ENCODE data around the gene GFOD1.
"Not testable (repeated sequence)": the region's sequence is repeated elsewhere in the genome, so short reads cannot be mapped to it uniquely, and the experiment has no call there.

The GFOD1 gene

GRCh38 chr6:13511141-13511571 lies 23.8 kb upstream of the GFOD1 start:
- not testable (repeated sequence) for DNase-seq

DNA sequence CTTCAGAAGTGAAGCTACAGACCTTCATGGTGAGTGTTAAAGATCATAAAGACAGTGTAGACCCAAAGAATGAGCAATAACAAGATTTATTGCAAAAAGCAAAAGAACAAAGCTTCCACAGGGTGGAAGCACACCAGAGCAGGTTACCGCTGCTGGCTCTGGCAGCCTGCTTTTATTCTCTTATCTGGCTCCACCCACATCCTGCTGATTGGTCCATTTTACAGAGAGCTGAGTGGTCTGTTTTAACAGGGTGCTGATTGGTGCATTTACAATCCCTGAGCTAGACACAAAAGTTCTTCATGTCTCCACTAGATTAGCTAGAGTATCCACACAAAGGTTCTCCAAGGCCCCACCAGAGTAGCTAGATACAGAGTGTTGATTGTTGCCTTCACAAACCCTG lies 23.0 kb upstream of the GFOD1 start:
- not testable (repeated sequence) for DNase-seq

DNA sequence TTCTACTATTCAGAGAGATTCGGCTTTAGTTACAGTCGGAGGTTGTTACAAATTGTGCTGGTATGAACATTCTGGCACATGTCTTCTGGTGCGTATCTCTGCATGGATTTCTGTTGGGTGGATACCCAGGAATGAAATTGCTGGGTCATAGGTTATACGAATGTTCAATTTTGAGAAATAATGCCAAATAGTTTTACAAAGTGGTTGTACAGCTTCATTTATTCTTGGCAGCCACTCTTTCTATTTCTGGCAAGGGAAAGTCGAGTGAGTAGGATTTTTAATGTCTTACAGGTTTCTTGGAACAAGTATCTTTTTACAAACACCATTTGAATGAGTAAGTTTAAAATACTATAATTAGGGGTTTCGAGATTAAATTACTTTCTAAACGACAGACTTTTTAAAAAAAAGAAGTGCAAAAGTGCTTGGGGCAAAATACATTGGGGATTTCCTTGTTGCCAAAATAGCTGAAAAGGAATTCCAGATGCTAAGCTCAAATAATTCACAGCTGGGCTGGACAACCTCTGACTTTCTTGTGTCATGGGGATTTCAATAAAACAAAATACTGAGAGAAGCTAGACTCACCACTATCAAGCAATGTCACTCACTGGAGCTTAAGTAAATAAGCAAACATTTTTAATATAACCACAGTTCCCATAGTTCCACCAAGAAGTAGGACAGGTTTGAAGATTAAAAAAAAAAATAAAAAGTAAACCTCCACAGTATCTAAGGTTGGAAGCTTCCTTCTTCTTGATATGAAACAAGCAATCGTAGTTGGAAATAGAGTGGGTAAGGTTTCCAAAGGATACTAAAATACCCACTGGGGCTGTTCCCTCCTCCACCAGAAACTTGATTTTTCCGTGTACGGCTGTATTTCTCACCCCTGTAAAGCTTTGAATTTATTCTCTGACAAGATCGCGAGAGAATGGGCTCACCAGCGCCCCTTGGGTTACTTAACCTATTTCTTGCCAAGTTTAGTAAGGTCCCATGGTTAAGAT lies 21.6 kb upstream of the GFOD1 start:
- peak; percentile 12 for DNase-seq

GRCh38 chr6:13507306-13507860 lies 20.0 kb upstream of the GFOD1 start:
- DNase-seq, result no peak

GRCh38 chr6:13505345-13505734 lies 17.9 kb upstream of the GFOD1 start:
- no peak for DNase-seq

- DNase-seq, result no peak
Observed at GRCh38 chr6:13504611-13505344, 17.4 kb upstream of the GFOD1 start.

- DNase-seq, result no peak
Observed at GRCh38 chr6:13500915-13501314, 13.5 kb upstream of the GFOD1 start.

DNA sequence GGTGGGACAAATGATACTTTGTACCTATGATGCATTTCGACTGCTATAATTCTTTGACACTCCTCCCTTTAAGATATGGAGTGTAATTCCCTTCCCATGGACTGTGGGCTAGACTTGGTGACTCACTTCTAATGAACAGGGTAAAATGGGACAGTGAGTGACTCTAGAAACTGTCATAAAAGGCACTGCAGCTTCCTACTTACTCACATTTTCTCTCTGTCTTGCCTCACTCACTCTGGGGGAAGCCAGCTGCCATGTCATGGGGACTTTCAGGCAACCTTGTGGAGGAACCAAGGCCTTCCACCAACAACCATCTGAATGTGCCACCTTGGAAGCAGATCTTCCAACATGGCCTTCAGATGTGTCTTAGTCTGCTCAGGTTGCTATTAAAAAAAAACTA lies 12.9 kb upstream of the GFOD1 start:
- DNase-seq, result peak; percentile 41

GRCh38 chr6:13496513-13497190 lies 9.3 kb upstream of the GFOD1 start:
- DNase-seq, result peak; percentile 54

DNA sequence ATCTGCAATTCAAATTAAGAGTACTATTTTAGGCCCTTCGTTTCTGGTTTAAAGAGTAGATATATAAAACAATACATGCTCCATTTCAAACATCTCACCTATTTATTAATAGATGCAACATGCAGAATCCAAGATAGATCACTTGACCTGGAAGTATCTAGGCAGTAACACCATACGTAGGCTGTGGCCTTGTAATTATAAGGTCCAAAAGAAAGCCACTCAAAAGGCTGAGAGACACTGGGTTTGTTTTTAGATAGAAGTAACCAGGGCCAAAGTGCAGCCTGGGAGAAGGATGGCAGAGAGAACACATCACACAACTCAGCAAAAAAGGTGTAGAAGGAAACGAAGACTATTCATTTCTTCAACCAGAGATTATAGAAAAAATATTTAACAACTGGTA lies 8.4 kb upstream of the GFOD1 start:
- DNase-seq, result no peak

DNA sequence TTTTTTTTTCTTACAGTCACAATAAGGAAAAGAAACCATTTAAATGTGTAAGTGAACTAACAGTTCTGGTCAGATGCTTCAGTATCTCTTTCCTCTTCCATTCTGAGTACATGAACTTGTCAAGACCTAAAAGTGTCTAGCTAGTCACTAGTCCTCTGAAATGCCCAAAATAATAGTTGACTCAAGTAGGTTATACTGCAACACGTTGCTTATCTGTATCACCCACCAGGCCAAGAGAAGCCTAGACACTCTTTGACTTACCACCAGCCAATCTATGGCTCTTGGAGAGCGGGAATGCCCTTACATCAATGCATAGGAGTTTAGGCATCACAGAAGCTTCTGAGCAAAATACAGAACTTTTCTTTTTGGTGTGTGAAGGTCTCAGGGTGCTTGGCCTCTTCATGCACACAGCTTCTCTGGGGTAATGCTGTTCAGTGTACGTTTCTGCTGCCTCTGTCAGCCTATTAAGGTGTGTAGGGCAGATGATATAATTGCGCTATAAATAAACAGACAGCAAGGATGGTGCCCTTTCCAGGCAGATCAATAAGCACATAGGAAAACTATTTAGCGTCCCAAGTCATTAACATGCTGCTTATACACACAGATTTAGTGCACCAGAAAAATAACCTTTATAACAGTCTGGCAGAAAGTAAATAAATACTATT lies 7.8 kb upstream of the GFOD1 start:
- no peak for DNase-seq

DNA sequence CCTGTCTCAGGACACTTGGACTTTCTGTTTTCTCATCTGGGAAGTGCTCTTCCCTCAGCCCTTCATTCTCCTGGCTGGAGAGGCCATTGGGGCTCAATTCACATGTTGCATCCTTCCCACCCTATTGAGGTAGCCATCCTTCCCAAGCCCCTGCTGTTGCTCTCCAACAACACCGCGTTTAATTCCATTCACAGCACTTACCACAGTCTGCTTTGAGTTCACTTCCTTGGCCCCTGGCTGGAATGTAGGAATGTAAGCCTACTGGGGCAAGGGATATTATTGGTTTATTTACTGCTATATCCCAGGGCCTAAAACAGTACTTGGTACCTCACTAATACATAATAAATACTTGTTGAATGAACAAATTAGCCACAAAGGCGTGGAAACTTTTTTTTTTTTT lies 6.7 kb upstream of the GFOD1 start:
- DNase-seq, result no peak

DNA sequence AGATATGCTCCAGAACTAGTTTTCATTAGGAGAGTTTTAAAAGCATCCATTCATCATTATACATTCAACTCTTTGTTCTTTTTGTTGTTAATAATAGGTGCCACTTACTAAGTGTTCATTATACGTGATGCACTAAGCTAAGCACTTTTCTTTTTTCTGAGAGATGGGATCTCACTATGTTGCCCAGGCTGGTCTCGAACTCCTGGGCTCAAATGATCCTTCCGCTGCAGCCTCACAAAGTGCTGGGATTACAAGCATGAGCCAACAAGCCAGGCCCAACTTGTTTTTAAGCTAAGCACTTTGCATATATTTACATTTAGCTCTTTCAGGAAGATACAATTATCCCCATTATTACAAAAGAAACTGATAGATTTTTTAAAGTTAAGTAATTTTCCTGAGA lies 5.7 kb upstream of the GFOD1 start:
- no peak for DNase-seq

DNA sequence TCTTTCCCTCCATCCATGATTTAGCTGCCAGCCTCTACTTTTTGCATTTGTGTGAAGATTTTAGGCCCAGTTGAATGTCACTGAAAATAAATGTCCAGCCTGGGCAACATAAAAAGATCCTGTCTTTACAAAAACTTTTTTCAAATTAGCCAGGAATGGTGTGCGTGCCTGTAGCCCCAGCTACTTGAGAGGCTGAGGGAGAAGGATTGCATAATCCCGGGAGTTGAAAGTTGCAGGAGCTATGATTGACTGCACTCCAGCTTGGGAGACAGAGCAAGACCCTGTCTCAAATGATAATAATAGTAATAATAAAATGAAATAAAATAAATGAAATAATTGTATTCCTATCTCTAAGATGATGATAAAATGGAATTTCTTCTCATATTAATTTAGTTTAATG lies 5.0 kb upstream of the GFOD1 start:
- DNase-seq, result no peak

DNA sequence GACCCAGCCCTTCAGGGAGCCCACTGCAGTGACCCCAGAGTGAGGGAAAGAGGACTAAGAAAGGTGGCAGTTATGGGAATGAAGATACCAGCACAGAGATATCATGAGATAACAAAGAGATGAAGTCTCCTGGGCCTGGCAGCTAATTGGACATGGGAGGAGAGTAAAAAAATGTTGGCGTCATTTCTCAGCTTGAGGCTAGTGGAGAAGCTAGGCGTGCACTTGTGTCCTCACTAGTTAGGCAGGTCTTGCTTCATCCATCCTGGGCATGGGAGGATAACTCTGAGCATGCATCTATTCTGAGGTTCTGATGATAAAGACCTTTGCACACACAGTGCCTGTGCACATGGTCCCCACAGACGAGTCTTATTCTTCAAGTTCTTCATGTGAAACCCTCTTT lies 4.1 kb upstream of the GFOD1 start:
- no peak for DNase-seq

DNA sequence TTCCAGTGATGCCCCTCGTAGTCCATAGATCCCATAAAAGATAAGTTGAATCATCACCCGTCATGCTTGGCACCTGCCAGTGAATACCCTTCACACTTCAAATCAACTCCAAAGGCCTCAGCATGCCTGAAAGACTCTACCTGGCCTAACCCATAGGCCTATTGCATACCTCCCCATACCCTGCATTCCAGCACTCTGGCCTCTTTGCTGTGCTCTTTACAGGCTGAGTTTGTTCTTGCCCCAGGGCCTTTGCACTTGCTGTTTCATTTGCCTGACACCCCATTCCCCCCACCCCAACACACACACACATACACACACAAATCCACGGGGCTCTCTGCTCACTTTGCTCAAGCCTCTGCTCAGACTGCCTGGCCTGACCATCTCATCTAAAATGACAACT lies 3.0 kb upstream of the GFOD1 start:
- no peak for DNase-seq

DNA sequence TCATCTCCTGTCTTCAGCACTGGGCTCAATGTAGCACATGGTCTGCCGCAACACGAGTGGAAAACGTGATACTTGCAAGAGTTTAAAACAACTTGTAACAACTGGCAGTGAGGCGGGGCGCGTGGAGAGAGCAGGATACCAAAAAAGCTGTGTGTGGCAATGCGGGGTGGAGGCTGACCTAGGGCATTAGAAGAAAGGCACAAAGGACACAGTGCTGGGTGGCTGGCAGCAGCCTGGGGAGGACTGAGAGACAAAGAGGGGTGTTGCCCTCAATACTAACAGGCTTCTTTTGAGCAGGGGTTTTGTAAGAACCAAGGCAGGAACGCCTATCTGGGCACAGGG lies 1.5 kb upstream of the GFOD1 start:
- DNase-seq, result no peak

- DNase-seq, result peak; percentile 27
Observed at GRCh38 chr6:13488015-13488895, 855 bp upstream of the GFOD1 start.

- peak; percentile 64 for DNase-seq
Observed at GRCh38 chr6:13486679-13487121, 700 bp downstream of the GFOD1 start.

- DNase-seq, result peak; percentile 37
Observed at GRCh38 chr6:13485923-13486562, 1.4 kb downstream of the GFOD1 start.

- DNase-seq, result no peak
Observed at GRCh38 chr6:13485303-13485702, 2.1 kb downstream of the GFOD1 start.

Measured in fibroblast of skin of back (primary cell).